HepG2 (cell line): ENCODE results near the gene NDC1. TPM values are rescaled to one million over a fixed set of nuclear protein-coding genes. Genes with fewer than 3 reads are reported as not detected.

Experiments
- ATAC-seq: fragments of 200-7000 bp; cut with Tn5 transposase; 3 replicates; pipeline ENCODE4 v1.9.1; 2020; ENCODE audit warnings: mild to moderate bottlenecking, moderate library complexity
- BruUV-seq: library from RNA; stranded (reverse); fragments of 400-500 nt; replicated peaks from 2 replicates; lab custom pipeline; 2021; lab: Mats Ljungman, UMichigan
- CTCF ChIA-PET: fragments of 300-600 bp; formaldehyde crosslinking; extraction: SDS; loops from one replicate; lab custom pipeline; 2021; ENCODE audit warnings: low total read pairs, inconsistent platforms, low intra/inter-chr PET ratio; lab: Yijun Ruan, JAX
- POLR2A ChIA-PET: fragments of 350-600 bp; sonication (Branson Sonifier 250); formaldehyde crosslinking; loops from one replicate; lab custom pipeline; 2020; ENCODE audit warnings: antibody characterized with exemption, inconsistent platforms; lab: Yijun Ruan, JAX
- DNase-seq: peaks from one replicate; pipeline ENCODE4 v3.0.0-alpha.2; 2015; ENCODE audit warnings: low spot score
- FAIRE-seq: peaks from 3 replicates; lab custom pipeline; 2011; peaks lifted over from hg19 to GRCh38; lab: Jason Lieb, UNC
- H2AFZ ChIP-seq: one replicate; pipeline ENCODE4 v1.6.1; 2011; ENCODE audit warnings: low read length, inconsistent platforms
- H3K27ac ChIP-seq: fragments of 300-600 bp; 3 replicates; pipeline ENCODE4 v1.8.0; 2011; ENCODE audit warnings: mixed run types, mild to moderate bottlenecking, mixed read lengths, low read length, inconsistent platforms; ENCODE audit not compliant: insufficient read depth; ENCODE audit errors: extremely low read length
- H3K27me3 ChIP-seq, 2 experiments: fragments of 200-600 bp in 1 of 2; 2 replicates in 1 of 2; 3 replicates in 1 of 2; pipeline versions ENCODE4 v1.6.0 to v1.8.0; 2011; ENCODE audit warnings: low read length in 2 of 2, mild to moderate bottlenecking in 2 of 2, moderate library complexity in 2 of 2, inconsistent platforms in 1 of 2; ENCODE audit not compliant: insufficient read depth in 2 of 2, control insufficient read depth in 1 of 2
- H3K36me3 ChIP-seq, 2 experiments: fragments of 200-600 bp in 1 of 2; replicated peaks in 1 of 2; 2 replicates in 1 of 2; 3 replicates in 1 of 2; pipeline versions ENCODE4 v1.5.1 to v1.8.0; 2011; ENCODE audit warnings: low read length in 2 of 2, inconsistent platforms in 1 of 2; ENCODE audit not compliant: insufficient read depth in 2 of 2, control insufficient read depth in 1 of 2
- H3K4me1 ChIP-seq: 2 replicates; pipeline ENCODE4 v1.5.1; 2012; ENCODE audit warnings: low read length, inconsistent platforms; ENCODE audit not compliant: insufficient read depth
- H3K4me2 ChIP-seq: 2 replicates; pipeline ENCODE4 v1.6.0; 2011; ENCODE audit warnings: low read depth, low read length, inconsistent platforms
- H3K4me3 ChIP-seq, 3 experiments: fragments of 200-600 bp in 1 of 3; sonication (generic), shearing (Covaris generic) in 1 of 3; replicated peaks in 1 of 3; 2 replicates each; pipeline ENCODE4 v1.5.1; 2011 to 2016; ENCODE audit warnings: low read length in 3 of 3, inconsistent platforms in 2 of 3, low read depth in 2 of 3, mild to moderate bottlenecking in 2 of 3, control low read depth in 1 of 3, mixed read lengths in 1 of 3; ENCODE audit not compliant: insufficient read depth in 1 of 3
- H3K79me2 ChIP-seq: one replicate; pipeline ENCODE4 v1.6.1; 2011; ENCODE audit warnings: low read length, inconsistent platforms; ENCODE audit not compliant: insufficient read depth
- H3K9ac ChIP-seq: 2 replicates; pipeline ENCODE4 v1.6.0; 2011; ENCODE audit warnings: mild to moderate bottlenecking, low read depth, low read length, inconsistent platforms; ENCODE audit not compliant: insufficient read depth
- H3K9me3 ChIP-seq: 2 replicates; pipeline ENCODE4 v1.5.1; 2012; ENCODE audit warnings: mild to moderate bottlenecking, low read length
- H4K20me1 ChIP-seq: 2 replicates; pipeline ENCODE4 v1.6.0; 2011; ENCODE audit warnings: inconsistent platforms, mild to moderate bottlenecking, low read length, moderate library complexity; ENCODE audit not compliant: insufficient read depth
- BRD4 ChIP-seq: sonication (generic); formaldehyde crosslinking; IDR thresholded peaks from 2 replicates; pipeline ENCODE4 v1.4.0; 2020; ENCODE audit warnings: missing genetic modification reagents
- MEIS2 ChIP-seq: sonication (generic); formaldehyde crosslinking; IDR thresholded peaks from 2 replicates; pipeline ENCODE4 v1.9.0; 2021; ENCODE audit warnings: mild to moderate bottlenecking, missing genetic modification reagents
- NR2C2 ChIP-seq: sonication (generic); formaldehyde crosslinking; IDR thresholded peaks from 2 replicates; pipeline ENCODE4 v1.4.0; 2020; ENCODE audit warnings: missing genetic modification reagents, mild to moderate bottlenecking, moderate library complexity, borderline replicate concordance
- NRL ChIP-seq: sonication (generic); formaldehyde crosslinking; IDR thresholded peaks from 2 replicates; pipeline ENCODE4 v1.5.0; 2020; ENCODE audit warnings: missing genetic modification reagents, mild to moderate bottlenecking, moderate library complexity, borderline replicate concordance
- RERE ChIP-seq: IDR thresholded peaks from 2 replicates; pipeline ENCODE4 v1.6.1; 2016; ENCODE audit warnings: low read depth, missing genetic modification reagents, missing compliant biosample characterization
- SPEN ChIP-seq: sonication (generic); formaldehyde crosslinking; IDR thresholded peaks from 2 replicates; pipeline ENCODE4 v1.5.1; 2020; ENCODE audit warnings: low read depth, mild to moderate bottlenecking, missing genetic modification reagents
- SRF ChIP-seq: IDR thresholded peaks from 2 replicates; pipeline ENCODE4 v1.6.1; 2011; ENCODE audit warnings: mild to moderate bottlenecking, low read depth, low read length, moderate library complexity
- TMF1 ChIP-seq: sonication (generic); formaldehyde crosslinking; IDR thresholded peaks from 2 replicates; pipeline ENCODE4 v1.8.1; 2022; ENCODE audit warnings: low read depth, missing genetic modification reagents
- ZNF337 ChIP-seq: sonication (generic); formaldehyde crosslinking; IDR thresholded peaks from 2 replicates; pipeline ENCODE4 v1.5.1; 2020; ENCODE audit warnings: missing genetic modification reagents, low read depth, mild to moderate bottlenecking, borderline replicate concordance
- ZNF547 ChIP-seq: sonication (generic); formaldehyde crosslinking; IDR thresholded peaks from 2 replicates; pipeline ENCODE4 v1.5.1; 2020; ENCODE audit warnings: mild to moderate bottlenecking, missing genetic modification reagents
- ZNF639 ChIP-seq: conservative IDR thresholded peaks from 2 replicates; pipeline ENCODE4 v1.6.1; 2018; ENCODE audit warnings: missing genetic modification reagents
- WGBS: methylation state at CpG from one replicate; pipeline ENCODE4 v1.1.6; 2017; ENCODE audit warnings: low lambda C conversion rate; 5-methylcytosine and 5-hydroxymethylcytosine counted together
- in situ Hi-C: cut with HindIII; loops from 2 replicates; pipeline ENCODE4 v1.10.0; 2017; ENCODE audit warnings: low pct_unique_long_range_greater_than_20kb; ENCODE audit not compliant: extremely low pct_ligation_motif_present
- intact Hi-C: fragments of 100-400 bp; cut with micrococcal nuclease; formaldehyde crosslinking; loops from one replicate; pipeline ENCODE4 v1.10.0; 2022; ENCODE audit not compliant: unreplicated experiment
- polyA plus RNA-seq, 8 experiments: library from polyadenylated mRNA; depleted of rRNA in 3 of 8; stranded (reverse) in 7 of 8; unstranded in 1 of 8; fragments of >200 nt; fragmentation: Illumina TruSeq in 4 of 8; extraction: Trizol in 4 of 8; gene quantifications; 2 replicates each; pipeline versions ENCODE4 v1.2.1 to v1.2.3, GENCODE V29; 2011 to 2016; ENCODE audit warnings: low read depth in 4 of 8, missing spikeins in 1 of 8, mixed read lengths in 1 of 8; ENCODE audit not compliant: insufficient read depth in 1 of 8
- total RNA-seq, 5 experiments: library from RNA; depleted of rRNA; stranded (reverse); fragments of >200 nt; fragmentation: Illumina TruSeq; extraction: Trizol; gene quantifications; 2 replicates each; pipeline ENCODE4 v1.2.3, GENCODE V29; 2016; ENCODE audit warnings: low read depth in 1 of 5

The NDC1 gene
- total and polyA plus RNA-seq, 2 of the 13 experiments (the other 11 are each of a cell fraction or from before 2014, with no cell fraction given) = 38.1 to 50.9 TPM

- in situ Hi-C loops = no loop called here
- Histone ChIP-seq H3K4me1 (no peaks in the 10 kb centered on the region), H3K9me3 (no peaks in the 10 kb centered on the region), H3K27ac (no peak overlapping the region), H2AFZ (no peak overlapping the region)
- CTCF ChIA-PET = no interaction called here
- DNase-seq = no peak
- FAIRE-seq = no peak
- TF ChIP-seq RERE (no peak), ZNF639 (no peak), NR2C2 (CRISPR knock-in tag) (no peak), MEIS2 (CRISPR knock-in tag) (no peak), SRF (no peak), TMF1 (CRISPR knock-in tag) (no peak), BRD4 (CRISPR knock-in tag) (no peak), ZNF547 (no peak), SPEN (no peak), NRL (no peak), ZNF337 (CRISPR knock-in tag) (no peak)
- TF ChIP-seq, all 625 proteins: peak for 0
- H3K4me3 ChIP-seq = no peak overlapping the region
- no TSS peak for BruUV-seq
- no peaks in the 10 kb centered on the region for H4K20me1 ChIP-seq
- intact Hi-C loops = no loop called here
- peaks cover 1 to 50% of the 10 kb centered on the region in 2 experiments; a peak in 3 of 5 replicates for H3K27me3 ChIP-seq
- H3K4me2 ChIP-seq = no peak overlapping the region
- ATAC-seq = no peak
- 29% methylated on average over 8 of the region's 8 CpGs for WGBS
- no peaks in the 10 kb centered on the region for H3K36me3 ChIP-seq
- no peaks in the 10 kb centered on the region for H3K79me2 ChIP-seq
- no peak overlapping the region for H3K9ac ChIP-seq
- POLR2A ChIA-PET = no interaction called here
Observed at GRCh38 chr1:53726009-53726600, 112.0 kb downstream of the NDC1 start.
